Neural progenitor cell (in vitro differentiated cells): Measurements from ENCODE around the gene ATP2A3. TPM values are rescaled to one million over a fixed set of nuclear protein-coding genes. Genes with fewer than 3 reads are reported as not detected.

Experiments
- DNase-seq: peaks from one replicate; pipeline ENCODE4 v3.0.0-alpha.2; 2016; ENCODE audit warnings: low spot score
- H2AFZ ChIP-seq: fragments of 200-600 bp; sonication (generic); replicated peaks from 2 replicates; pipeline ENCODE4 v1.6.1; 2016; ENCODE audit warnings: antibody characterized with exemption
- H3F3A ChIP-seq: fragments of 200-600 bp; sonication (generic); 2 replicates; pipeline ENCODE4 v1.6.1; 2016; ENCODE audit warnings: antibody characterized with exemption, low read depth
- H3K27ac ChIP-seq: fragments of 200-600 bp; sonication (generic); 2 replicates; pipeline ENCODE4 v1.5.1; 2016; ENCODE audit warnings: mild to moderate bottlenecking
- H3K27me3 ChIP-seq: fragments of 200-600 bp; sonication (generic); 2 replicates; pipeline ENCODE4 v1.6.1; 2016; ENCODE audit warnings: mild to moderate bottlenecking, moderate library complexity
- H3K36me3 ChIP-seq: fragments of 200-600 bp; sonication (generic); 2 replicates; pipeline ENCODE4 v1.5.1; 2016
- H3K4me1 ChIP-seq: fragments of 200-600 bp; sonication (generic); 2 replicates; pipeline ENCODE4 v1.6.1; 2016; ENCODE audit warnings: mixed run types
- H3K4me2 ChIP-seq: fragments of 200-600 bp; sonication (generic); 2 replicates; pipeline ENCODE4 v1.6.1; 2016
- H3K4me3 ChIP-seq: fragments of 200-600 bp; sonication (generic); 2 replicates; pipeline ENCODE4 v1.5.1; 2016
- H3K79me2 ChIP-seq: fragments of 200-600 bp; sonication (generic); 2 replicates; pipeline ENCODE4 v1.6.1; 2016; ENCODE audit warnings: low read depth
- H3K9ac ChIP-seq: fragments of 200-600 bp; sonication (generic); 2 replicates; pipeline ENCODE4 v1.6.1; 2016
- H3K9me3 ChIP-seq: fragments of 200-600 bp; sonication (generic); 2 replicates; pipeline ENCODE4 v1.5.1; 2016; ENCODE audit warnings: low read depth
- H4K20me1 ChIP-seq: fragments of 200-600 bp; sonication (generic); 2 replicates; pipeline ENCODE4 v1.6.1; 2016; ENCODE audit warnings: low read depth
- H3K27ac Mint-ChIP-seq: 3 replicates; pipeline ENCODE4 v1.8.0; 2021; ENCODE audit warnings: mixed read lengths
- H3K27me3 Mint-ChIP-seq: 2 replicates; pipeline ENCODE4 v1.8.0; 2022; ENCODE audit warnings: low read depth, mild to moderate bottlenecking, inconsistent platforms, moderate library complexity, mixed read lengths; ENCODE audit not compliant: insufficient read depth
- H3K36me3 Mint-ChIP-seq: 3 replicates; pipeline ENCODE4 v1.8.0; 2021; ENCODE audit warnings: mixed read lengths
- H3K4me1 Mint-ChIP-seq: 3 replicates; pipeline ENCODE4 v1.8.0; 2021; ENCODE audit warnings: mixed read lengths
- H3K4me3 Mint-ChIP-seq: 3 replicates; pipeline ENCODE4 v1.8.0; 2021; ENCODE audit warnings: mild to moderate bottlenecking, moderate library complexity, mixed read lengths
- H3K9me3 Mint-ChIP-seq: 3 replicates; pipeline ENCODE4 v1.8.0; 2020; ENCODE audit warnings: mixed read lengths
- CTCF ChIP-seq: fragments of 200-600 bp; sonication (generic); IDR thresholded peaks from 2 replicates; pipeline ENCODE4 v1.5.1; 2017; ENCODE audit warnings: antibody characterized with exemption, mild to moderate bottlenecking
- EZH2 ChIP-seq: fragments of 200-600 bp; sonication (generic); IDR thresholded peaks from 2 replicates; pipeline ENCODE4 v1.6.1; 2017; ENCODE audit warnings: antibody characterized with exemption, mild to moderate bottlenecking, moderate library complexity
- EZH2phosphoT487 ChIP-seq: fragments of 200-600 bp; sonication (generic); IDR thresholded peaks from 2 replicates; pipeline ENCODE4 v1.6.1; 2017; ENCODE audit warnings: antibody characterized with exemption
- total RNA-seq: library from RNA; depleted of rRNA; stranded (reverse); fragments of >200 nt; gene quantifications from 2 replicates; pipeline ENCODE4 v1.2.3, GENCODE V29; 2015; ENCODE audit warnings: low replicate concordance

Gene ATP2A3
- total RNA-seq, 1 donor from 2014 or later, result 0.65 TPM

GRCh38 chr17:3968886-3969524 is 4.8 kb upstream of the ATP2A3 start:
- Histone ChIP-seq H2AFZ (no peak overlapping the region), H3F3A (peaks cover 11% of the 10 kb centered on the region), H3K79me2 (no peaks in the 10 kb centered on the region), H3K27me3 (peaks cover 20% of the 10 kb centered on the region), H3K4me1 (peaks cover 4% of the 10 kb centered on the region), H3K9me3 (no peaks in the 10 kb centered on the region), H3K36me3 (no peaks in the 10 kb centered on the region), H3K4me2 (no peak overlapping the region), H3K27ac (no peak overlapping the region), H3K9ac (no peak overlapping the region), H4K20me1 (no peaks in the 10 kb centered on the region), H3K4me3 (no peak overlapping the region)
- peaks cover 24% of the 10 kb centered on the region for H3K27me3 Mint-ChIP-seq
- H3K36me3 Mint-ChIP-seq, result no peaks in the 10 kb centered on the region
- H3K4me3 Mint-ChIP-seq, result no peak overlapping the region
- H3K27ac Mint-ChIP-seq, result no peak overlapping the region
- H3K4me1 Mint-ChIP-seq, result peaks cover 8% of the 10 kb centered on the region
- no peak for TF ChIP-seq EZH2
- no peaks in the 10 kb centered on the region for H3K9me3 Mint-ChIP-seq
- no peak for DNase-seq

- no peak for DNase-seq
- Histone ChIP-seq H3K4me2 (no peak overlapping the region), H3K27me3 (peaks cover 30% of the 10 kb centered on the region), H3K79me2 (no peaks in the 10 kb centered on the region), H4K20me1 (no peaks in the 10 kb centered on the region), H2AFZ (no peak overlapping the region), H3K4me3 (no peak overlapping the region), H3K36me3 (no peaks in the 10 kb centered on the region), H3K27ac (no peak overlapping the region), H3K9me3 (no peaks in the 10 kb centered on the region), H3K4me1 (peaks cover 4% of the 10 kb centered on the region), H3K9ac (no peak overlapping the region), H3F3A (peaks cover 16% of the 10 kb centered on the region)
- Mint-ChIP-seq H3K36me3 (no peaks in the 10 kb centered on the region), H3K4me1 (peaks cover 11% of the 10 kb centered on the region), H3K27ac (no peak overlapping the region), H3K9me3 (no peaks in the 10 kb centered on the region), H3K4me3 (no peak overlapping the region), H3K27me3 (peaks cover 25% of the 10 kb centered on the region)
- no peak for TF ChIP-seq CTCF
- TF ChIP-seq EZH2phosphoT487, result no peak
- no peak for TF ChIP-seq EZH2
Observed at GRCh38 chr17:3968015-3968414, 3.8 kb upstream of the ATP2A3 start.

- Mint-ChIP-seq H3K27me3 (peaks cover 34% of the 10 kb centered on the region), H3K4me1 (peaks cover 11% of the 10 kb centered on the region), H3K4me3 (no peak overlapping the region), H3K27ac (no peak overlapping the region), H3K36me3 (no peaks in the 10 kb centered on the region), H3K9me3 (no peaks in the 10 kb centered on the region)
- Histone ChIP-seq H3F3A (peaks cover 19% of the 10 kb centered on the region), H3K79me2 (no peaks in the 10 kb centered on the region), H3K4me3 (no peak overlapping the region), H2AFZ (no peak overlapping the region), H3K9me3 (no peaks in the 10 kb centered on the region), H3K9ac (no peak overlapping the region), H3K4me2 (no peak overlapping the region), H3K4me1 (peaks cover 4% of the 10 kb centered on the region), H3K27me3 (peaks cover 42% of the 10 kb centered on the region), H3K36me3 (no peaks in the 10 kb centered on the region), H4K20me1 (no peaks in the 10 kb centered on the region), H3K27ac (no peak overlapping the region)
- no peak for TF ChIP-seq EZH2
- no peak for TF ChIP-seq CTCF
- no peak for TF ChIP-seq EZH2phosphoT487
- DNase-seq, result no peak
Observed at GRCh38 chr17:3966720-3967363, 2.6 kb upstream of the ATP2A3 start.
